ENCODE measurements around the gene PTPN18. TPM values are rescaled to one million over a fixed set of nuclear protein-coding genes. Genes with fewer than 3 reads are reported as not detected.
"Not testable (repeated sequence)": the region's sequence is repeated elsewhere in the genome, so short reads cannot be mapped to it uniquely, and the experiment has no call there.

The PTPN18 gene
- total RNA-seq, 1 donor from 2014 or later: 16.3 TPM

GRCh38 chr2:130416693-130417092 lies 60.8 kb downstream of the PTPN18 start:
- not testable (repeated sequence) for H3K4me1 Mint-ChIP-seq (ENCODE audit: unreplicated experiment); H3K27me3 Mint-ChIP-seq (ENCODE audit: unreplicated experiment); H3K36me3 Mint-ChIP-seq (ENCODE audit: low read depth, unreplicated experiment); H3K27ac Mint-ChIP-seq (ENCODE audit: unreplicated experiment); H3K4me3 Mint-ChIP-seq (ENCODE audit: unreplicated experiment); H3K9me3 Mint-ChIP-seq (ENCODE audit: unreplicated experiment)
- DNase-seq (ENCODE audit: low spot score): peak; percentile 72
- peak; percentile 25 for TF ChIP-seq CTCF (IDR thresholded peaks at IDR 0.05; ENCODE audit: unreplicated experiment)

GRCh38 chr2:130418845-130419244 lies 63.0 kb downstream of the PTPN18 start:
- not testable (repeated sequence) for H3K27me3 Mint-ChIP-seq (ENCODE audit: unreplicated experiment); H3K4me1 Mint-ChIP-seq (ENCODE audit: unreplicated experiment); H3K9me3 Mint-ChIP-seq (ENCODE audit: unreplicated experiment); H3K27ac Mint-ChIP-seq (ENCODE audit: unreplicated experiment); DNase-seq (ENCODE audit: low spot score); H3K4me3 Mint-ChIP-seq (ENCODE audit: unreplicated experiment); H3K36me3 Mint-ChIP-seq (ENCODE audit: low read depth, unreplicated experiment)

Other genes starting within 250 kb of the PTPN18 start
- gene POTEF, start 226.8 kb upstream of the PTPN18 start, total RNA-seq (ENCODE audit: unreplicated experiment): 1.1 TPM
- 20.4 TPM for gene CCDC74B, start 210.9 kb upstream of the PTPN18 start, total RNA-seq (ENCODE audit: unreplicated experiment)
- 65.6 TPM for gene SMPD4, start 174.5 kb upstream of the PTPN18 start, total RNA-seq (ENCODE audit: unreplicated experiment)
- 152 TPM for gene MZT2B, start 173.8 kb upstream of the PTPN18 start, total RNA-seq (ENCODE audit: unreplicated experiment)
- gene TUBA3E, start 157.6 kb upstream of the PTPN18 start, total RNA-seq (ENCODE audit: unreplicated experiment): not detected
- gene IMP4, start 13.2 kb upstream of the PTPN18 start, total RNA-seq (ENCODE audit: unreplicated experiment): 32.8 TPM
- 0.15 TPM for gene POTEI, start 153.3 kb downstream of the PTPN18 start, total RNA-seq (ENCODE audit: unreplicated experiment)
- gene CFC1B, start 165.2 kb downstream of the PTPN18 start, total RNA-seq (ENCODE audit: unreplicated experiment): not detected
- 1.2 TPM for gene CFC1, start 243.5 kb downstream of the PTPN18 start, total RNA-seq (ENCODE audit: unreplicated experiment)

All from endothelial cell (in vitro differentiated cells).